Measurements from ENCODE around the gene SPECC1L.

GRCh38 chr22:24457894-24458420 is 187.3 kb downstream of the SPECC1L start:
- TF ChIP-seq CTCF (IDR thresholded peaks at IDR 0.05) (no peak), POLR2AphosphoS5 (IDR thresholded peaks at IDR 0.05) (no peak), POLR2A (IDR thresholded peaks at IDR 0.05; ENCODE audit: low read depth) (no peak)
